ENCODE measurements around the gene SEPTIN12. TPM values are rescaled to one million over a fixed set of nuclear protein-coding genes. Genes with fewer than 3 reads are reported as not detected.
"Not testable (repeated sequence)": the region's sequence is repeated elsewhere in the genome, so short reads cannot be mapped to it uniquely, and the experiment has no call there.

Gene SEPTIN12
- total RNA-seq, 2 donors from 2014 or later, result not detected

- no peaks in the 10 kb centered on the region for H3K4me1 Mint-ChIP-seq
- ATAC-seq (replicated peaks), result no peak
- no peak overlapping the region for H3K4me3 Mint-ChIP-seq
- H3K9me3 Mint-ChIP-seq, result no peaks in the 10 kb centered on the region
- H3K27me3 Mint-ChIP-seq, result no peaks in the 10 kb centered on the region
- no peaks in the 10 kb centered on the region for H3K36me3 Mint-ChIP-seq (ENCODE audit: low read depth)
- H3K27ac Mint-ChIP-seq, result no peak overlapping the region
Measured at GRCh38 chr16:4798456-4798855, 10.3 kb upstream of the SEPTIN12 start.

DNA sequence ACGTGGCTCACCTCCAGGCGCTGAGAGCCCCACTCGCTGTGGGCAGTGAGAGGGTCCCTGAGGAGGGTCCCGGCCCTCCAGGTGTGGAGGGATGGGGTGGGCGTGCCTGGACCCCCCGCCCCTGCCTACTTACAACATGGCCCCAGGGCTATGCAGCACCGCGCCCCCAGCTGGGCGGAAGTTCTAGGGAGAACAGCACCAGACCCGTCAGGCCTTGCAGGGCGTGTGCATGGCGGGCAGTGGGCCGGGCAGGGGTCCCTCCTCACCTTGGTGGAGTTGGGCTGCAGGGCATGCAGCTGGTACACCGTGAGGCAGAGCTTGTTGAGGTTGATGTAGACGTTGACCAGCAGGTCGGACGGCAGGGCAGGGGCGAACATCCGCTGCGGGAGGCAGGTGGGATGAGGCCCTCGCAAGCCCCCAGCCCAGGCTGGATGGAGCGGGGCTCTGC lies 9.7 kb upstream of the SEPTIN12 start:
- no peak overlapping the region for H3K27ac Mint-ChIP-seq
- no peaks in the 10 kb centered on the region for H3K4me1 Mint-ChIP-seq
- H3K4me3 Mint-ChIP-seq, result no peak overlapping the region
- no peaks in the 10 kb centered on the region for H3K27me3 Mint-ChIP-seq
- no peak for ATAC-seq (replicated peaks)
- H3K36me3 Mint-ChIP-seq (ENCODE audit: low read depth), result no peaks in the 10 kb centered on the region
- H3K9me3 Mint-ChIP-seq, result no peaks in the 10 kb centered on the region

GRCh38 chr16:4796982-4797804 lies 9.0 kb upstream of the SEPTIN12 start:
- no peak for ATAC-seq (replicated peaks)
- Mint-ChIP-seq H3K36me3 (ENCODE audit: low read depth) (no peaks in the 10 kb centered on the region), H3K4me3 (no peak overlapping the region), H3K9me3 (no peaks in the 10 kb centered on the region), H3K4me1 (no peaks in the 10 kb centered on the region), H3K27ac (no peak overlapping the region), H3K27me3 (no peaks in the 10 kb centered on the region)

GRCh38 chr16:4795828-4796572 lies 7.9 kb upstream of the SEPTIN12 start:
- no peaks in the 10 kb centered on the region for H3K4me1 Mint-ChIP-seq
- ATAC-seq (replicated peaks), result no peak
- no peaks in the 10 kb centered on the region for H3K27me3 Mint-ChIP-seq
- H3K27ac Mint-ChIP-seq, result no peak overlapping the region
- H3K36me3 Mint-ChIP-seq (ENCODE audit: low read depth), result no peaks in the 10 kb centered on the region
- no peaks in the 10 kb centered on the region for H3K9me3 Mint-ChIP-seq
- no peak overlapping the region for H3K4me3 Mint-ChIP-seq

GRCh38 chr16:4795181-4795827 lies 7.2 kb upstream of the SEPTIN12 start, which contains the start of gene SMIM22:
SMIM22 (plus strand) TSS chr16:4795369; CDS start chr16:4795735, 366 bp downstream.
- H3K27ac Mint-ChIP-seq, result no peak within 1 kb of the TSS
- no peak for ATAC-seq (replicated peaks)
- no peaks in the 10 kb centered on the region for H3K27me3 Mint-ChIP-seq
- H3K36me3 Mint-ChIP-seq (ENCODE audit: low read depth), result no peaks in the 10 kb centered on the region
- no peaks in the 10 kb centered on the region for H3K9me3 Mint-ChIP-seq
- H3K4me1 Mint-ChIP-seq, result no peaks in the 10 kb centered on the region
- no peak within 1 kb of the TSS for H3K4me3 Mint-ChIP-seq

DNA sequence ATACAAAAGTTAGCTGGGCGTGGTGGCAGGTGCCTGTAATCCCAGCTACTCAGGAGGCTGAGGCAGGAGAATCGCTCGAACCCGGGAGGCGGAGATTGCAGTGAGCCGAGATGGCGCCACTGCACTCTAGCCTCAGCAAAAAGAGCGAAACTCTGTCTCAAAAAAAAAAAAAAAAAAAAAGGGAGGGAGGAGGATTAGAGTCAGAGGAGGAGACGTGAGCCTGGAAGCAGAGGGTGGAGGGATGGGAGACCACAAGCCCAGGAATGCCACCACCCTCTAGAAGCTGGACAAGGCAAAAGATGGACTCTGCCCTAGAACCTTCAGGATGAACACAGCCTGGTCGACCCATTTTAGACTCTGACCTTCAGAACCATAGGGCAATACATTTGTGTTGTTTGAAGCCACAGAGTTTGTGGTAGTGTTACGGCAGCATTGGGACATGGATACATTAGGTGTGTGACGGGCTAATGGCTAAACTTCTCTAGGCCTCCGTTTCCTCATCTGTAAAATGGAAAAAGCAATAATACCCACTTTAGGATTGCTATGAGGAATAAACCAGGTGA lies 4.9 kb upstream of the SEPTIN12 start:
- no peak for ATAC-seq (replicated peaks)
- no peaks in the 10 kb centered on the region for H3K4me1 Mint-ChIP-seq
- no peaks in the 10 kb centered on the region for H3K9me3 Mint-ChIP-seq
- H3K36me3 Mint-ChIP-seq (ENCODE audit: low read depth), result no peaks in the 10 kb centered on the region
- H3K4me3 Mint-ChIP-seq, result no peak overlapping the region
- H3K27me3 Mint-ChIP-seq, result no peaks in the 10 kb centered on the region
- H3K27ac Mint-ChIP-seq, result no peak overlapping the region

DNA sequence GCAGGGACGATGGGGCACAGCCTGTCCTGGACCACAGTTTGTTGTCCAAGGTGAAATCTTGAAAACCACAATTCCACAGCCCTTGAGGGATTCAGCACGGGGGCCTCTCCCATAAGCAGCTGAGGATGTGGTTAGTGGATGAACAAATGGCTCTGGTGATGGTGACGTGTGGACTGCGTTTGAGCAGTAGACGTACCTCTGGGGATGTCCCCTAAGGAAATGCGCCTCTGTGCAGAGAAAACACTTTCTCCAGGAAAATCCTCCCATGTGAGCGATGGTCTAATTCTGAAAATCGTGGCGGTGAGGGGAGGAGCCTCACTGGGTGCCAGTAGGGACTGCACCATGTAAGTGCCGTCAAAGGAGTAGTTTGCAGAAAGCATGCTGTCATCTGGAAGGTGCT lies 2.7 kb upstream of the SEPTIN12 start:
- ATAC-seq (replicated peaks), result peak; percentile 83
- no peaks in the 10 kb centered on the region for H3K27me3 Mint-ChIP-seq
- H3K36me3 Mint-ChIP-seq (ENCODE audit: low read depth), result no peaks in the 10 kb centered on the region
- no peak overlapping the region for H3K4me3 Mint-ChIP-seq
- no peaks in the 10 kb centered on the region for H3K9me3 Mint-ChIP-seq
- H3K4me1 Mint-ChIP-seq, result no peaks in the 10 kb centered on the region
- no peak overlapping the region for H3K27ac Mint-ChIP-seq

GRCh38 chr16:4790261-4790660 lies 2.1 kb upstream of the SEPTIN12 start:
- no peak for ATAC-seq (replicated peaks)
- H3K36me3 Mint-ChIP-seq (ENCODE audit: low read depth), result no peaks in the 10 kb centered on the region
- H3K27me3 Mint-ChIP-seq, result no peaks in the 10 kb centered on the region
- no peaks in the 10 kb centered on the region for H3K4me1 Mint-ChIP-seq
- H3K4me3 Mint-ChIP-seq, result no peak overlapping the region
- H3K27ac Mint-ChIP-seq, result no peak overlapping the region
- no peaks in the 10 kb centered on the region for H3K9me3 Mint-ChIP-seq

DNA sequence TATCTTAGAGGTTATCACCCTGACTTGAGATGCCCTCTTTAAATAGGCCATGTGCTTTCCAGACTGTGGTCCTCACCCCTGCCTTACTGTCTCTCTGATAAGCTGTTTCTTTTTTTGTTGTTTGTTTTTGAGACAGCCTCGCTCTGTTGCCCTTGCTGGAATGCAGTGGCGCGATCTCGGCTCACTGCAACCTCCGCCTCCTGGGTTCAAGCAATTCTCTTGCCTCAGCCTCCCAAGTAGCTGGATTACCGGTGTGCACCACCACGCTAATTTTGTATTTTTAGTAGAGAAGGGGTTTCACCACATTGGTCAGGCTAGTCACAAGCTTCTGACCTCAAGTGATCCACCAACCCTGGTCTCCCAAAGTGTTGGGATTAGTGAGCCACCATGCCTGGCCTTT lies 765 bp upstream of the SEPTIN12 start:
- Mint-ChIP-seq H3K4me3 (no peak overlapping the region), H3K36me3 (ENCODE audit: low read depth) (no peaks in the 10 kb centered on the region), H3K27me3 (no peaks in the 10 kb centered on the region), H3K4me1 (no peaks in the 10 kb centered on the region), H3K27ac (no peak overlapping the region), H3K9me3 (no peaks in the 10 kb centered on the region)
- no peak for ATAC-seq (replicated peaks)

- H3K9me3 Mint-ChIP-seq, result no peaks in the 10 kb centered on the region
- no peaks in the 10 kb centered on the region for H3K36me3 Mint-ChIP-seq (ENCODE audit: low read depth)
- ATAC-seq (replicated peaks), result no peak
- H3K27me3 Mint-ChIP-seq, result no peaks in the 10 kb centered on the region
- H3K4me3 Mint-ChIP-seq, result no peak overlapping the region
- H3K4me1 Mint-ChIP-seq, result no peaks in the 10 kb centered on the region
- H3K27ac Mint-ChIP-seq, result no peak overlapping the region
Measured at GRCh38 chr16:4788489-4788889, 344 bp upstream of the SEPTIN12 start.

DNA sequence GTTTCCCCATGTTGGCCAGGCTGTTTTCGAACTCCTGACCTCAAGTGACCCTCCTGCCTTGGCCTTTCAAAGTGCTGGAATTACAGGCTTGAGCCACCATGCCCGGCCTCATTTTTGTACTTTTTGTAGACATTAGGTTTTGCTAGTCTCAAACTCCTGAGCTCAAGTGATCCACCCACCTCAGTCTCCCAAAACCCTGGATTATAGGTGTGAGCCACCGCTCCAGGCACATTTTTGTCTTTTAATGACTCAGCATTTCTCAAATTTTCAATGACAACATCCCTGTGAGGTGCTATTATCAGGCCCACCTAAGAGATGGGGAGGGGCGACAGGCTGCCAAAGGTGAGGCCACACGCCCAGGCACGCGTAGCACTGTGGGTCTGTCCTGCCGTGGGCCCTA lies 1.1 kb downstream of the SEPTIN12 start:
- H3K36me3 Mint-ChIP-seq (ENCODE audit: low read depth), result no peaks in the 10 kb centered on the region
- no peaks in the 10 kb centered on the region for H3K27me3 Mint-ChIP-seq
- no peaks in the 10 kb centered on the region for H3K9me3 Mint-ChIP-seq
- H3K4me1 Mint-ChIP-seq, result no peaks in the 10 kb centered on the region
- no peak overlapping the region for H3K27ac Mint-ChIP-seq
- ATAC-seq (replicated peaks), result no peak
- H3K4me3 Mint-ChIP-seq, result no peak overlapping the region

GRCh38 chr16:4785758-4786433 lies 2.2 kb downstream of the SEPTIN12 start:
- H3K4me3 Mint-ChIP-seq, result no peak overlapping the region
- H3K36me3 Mint-ChIP-seq (ENCODE audit: low read depth), result no peaks in the 10 kb centered on the region
- no peaks in the 10 kb centered on the region for H3K4me1 Mint-ChIP-seq
- no peaks in the 10 kb centered on the region for H3K27me3 Mint-ChIP-seq
- no peak overlapping the region for H3K27ac Mint-ChIP-seq
- ATAC-seq (replicated peaks), result no peak
- H3K9me3 Mint-ChIP-seq, result no peaks in the 10 kb centered on the region

- not testable (repeated sequence) for H3K27me3 Mint-ChIP-seq; H3K9me3 Mint-ChIP-seq; H3K27ac Mint-ChIP-seq; ATAC-seq (replicated peaks); H3K4me1 Mint-ChIP-seq; H3K36me3 Mint-ChIP-seq (ENCODE audit: low read depth); H3K4me3 Mint-ChIP-seq
Measured at GRCh38 chr16:4784444-4784987, 3.6 kb downstream of the SEPTIN12 start.

GRCh38 chr16:4783951-4784336 lies 4.2 kb downstream of the SEPTIN12 start:
- no peaks in the 10 kb centered on the region for H3K36me3 Mint-ChIP-seq (ENCODE audit: low read depth)
- H3K27ac Mint-ChIP-seq, result no peak overlapping the region
- no peaks in the 10 kb centered on the region for H3K27me3 Mint-ChIP-seq
- ATAC-seq (replicated peaks), result no peak
- no peaks in the 10 kb centered on the region for H3K9me3 Mint-ChIP-seq
- H3K4me1 Mint-ChIP-seq, result no peaks in the 10 kb centered on the region
- no peak overlapping the region for H3K4me3 Mint-ChIP-seq
